Thyroid gland (tissue), 4 donors: ENCODE results near the gene MMP14. TPM values are rescaled to one million over a fixed set of nuclear protein-coding genes. Genes with fewer than 3 reads are reported as not detected.
A peak's percentile ranks its signal among the peaks of the same experiment; 100 is the strongest.
"Not testable (repeated sequence)": the region's sequence is repeated elsewhere in the genome, so short reads cannot be mapped to it uniquely, and the experiment has no call there.

Source experiments
- DNase-seq, 2 donors: peaks; one replicate each; pipeline ENCODE4 v3.0.0-alpha.2; 2019
- H3K27ac ChIP-seq, 3 donors: fragments of 200-600 bp; sonication (generic); 1 replicate in 2 of 3; 2 replicates in 1 of 3; pipeline ENCODE4 v1.5.1; 2016 to 2019; ENCODE audit warnings: mild to moderate bottlenecking in 1 of 3, moderate library complexity in 1 of 3
- H3K27me3 ChIP-seq: fragments of 200-600 bp; sonication (generic); one replicate; pipeline ENCODE4 v1.5.1; 2019
- H3K36me3 ChIP-seq, 2 donors: fragments of 200-600 bp; sonication (generic); one replicate each; pipeline ENCODE4 v1.5.1; 2016 to 2019
- H3K4me1 ChIP-seq, 2 donors: fragments of 200-600 bp; sonication (generic); one replicate each; pipeline ENCODE4 v1.5.1; 2017 to 2019
- H3K4me3 ChIP-seq, 3 donors: fragments of 200-600 bp; sonication (generic); replicated peaks in 1 of 3; 1 replicate in 2 of 3; 2 replicates in 1 of 3; pipeline ENCODE4 v1.5.1; 2016; ENCODE audit warnings: mild to moderate bottlenecking in 1 of 3
- H3K9me3 ChIP-seq: fragments of 200-600 bp; sonication (generic); one replicate; pipeline ENCODE4 v1.5.1; 2017
- POLR2A ChIP-seq, 2 donors: fragments of 450-650 bp; IDR thresholded peaks; one replicate each; pipeline ENCODE4 v1.6.1; 2017; ENCODE audit warnings: antibody characterized with exemption in 2 of 2, mild to moderate bottlenecking in 2 of 2, moderate library complexity in 1 of 2
- WGBS, 2 donors: methylation state at CpG; one replicate each; pipeline ENCODE4 v1.1.5; 2017; 5-methylcytosine and 5-hydroxymethylcytosine counted together
- intact Hi-C: fragments of 100-400 bp; cut with DNase I; formaldehyde crosslinking; loops from one replicate; pipeline ENCODE4 v1.15.1; 2023
- total RNA-seq, 4 donors: library from RNA; depleted of rRNA; stranded (reverse); fragments of >200 nt; gene quantifications; one replicate each; pipeline ENCODE4 v1.2.3, GENCODE V29; 2016
- TF ChIP-seq, protein P1 (sequence below), 6 experiments: fragments of 200-600 bp in 3 of 6; fragments of 450-650 bp in 3 of 6; sonication (generic) in 3 of 6; IDR thresholded peaks; one replicate each; pipeline ENCODE4 v1.5.1; 2016 to 2019; ENCODE audit warnings: antibody characterized with exemption in 6 of 6, mild to moderate bottlenecking in 2 of 6, inconsistent platforms in 1 of 6, moderate library complexity in 1 of 6

Gene MMP14
- total RNA-seq, 4 donors from 2014 or later: 59.7 to 119 (median 88.5) TPM

GRCh38 chr14:22821193-22822015 lies 15.0 kb upstream of the MMP14 start:
- WGBS, 2 donors: 85 to 92% methylated on average over 24 of the region's 24 CpGs
- H3K9me3 ChIP-seq: no peaks in the 10 kb centered on the region
- peak overlapping the region in 1 of 3 donors; percentile 83 for H3K27ac ChIP-seq
- intact Hi-C loops: loop anchor here (2.0 to 10.0 kb wide), 2 partner anchors 31 to 47 kb away; no protein-coding TSS in a partner anchor
- no peak overlapping the region for H3K4me3 ChIP-seq
- no peak for DNase-seq
- H3K27me3 ChIP-seq: no peaks in the 10 kb centered on the region
- TF ChIP-seq, protein P1, sequence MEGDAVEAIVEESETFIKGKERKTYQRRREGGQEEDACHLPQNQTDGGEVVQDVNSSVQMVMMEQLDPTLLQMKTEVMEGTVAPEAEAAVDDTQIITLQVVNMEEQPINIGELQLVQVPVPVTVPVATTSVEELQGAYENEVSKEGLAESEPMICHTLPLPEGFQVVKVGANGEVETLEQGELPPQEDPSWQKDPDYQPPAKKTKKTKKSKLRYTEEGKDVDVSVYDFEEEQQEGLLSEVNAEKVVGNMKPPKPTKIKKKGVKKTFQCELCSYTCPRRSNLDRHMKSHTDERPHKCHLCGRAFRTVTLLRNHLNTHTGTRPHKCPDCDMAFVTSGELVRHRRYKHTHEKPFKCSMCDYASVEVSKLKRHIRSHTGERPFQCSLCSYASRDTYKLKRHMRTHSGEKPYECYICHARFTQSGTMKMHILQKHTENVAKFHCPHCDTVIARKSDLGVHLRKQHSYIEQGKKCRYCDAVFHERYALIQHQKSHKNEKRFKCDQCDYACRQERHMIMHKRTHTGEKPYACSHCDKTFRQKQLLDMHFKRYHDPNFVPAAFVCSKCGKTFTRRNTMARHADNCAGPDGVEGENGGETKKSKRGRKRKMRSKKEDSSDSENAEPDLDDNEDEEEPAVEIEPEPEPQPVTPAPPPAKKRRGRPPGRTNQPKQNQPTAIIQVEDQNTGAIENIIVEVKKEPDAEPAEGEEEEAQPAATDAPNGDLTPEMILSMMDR (IDR thresholded peaks at IDR 0.05): no peak
- TF ChIP-seq POLR2A (IDR thresholded peaks at IDR 0.05): no peak
- no peaks in the 10 kb centered on the region for H3K36me3 ChIP-seq
- H3K4me1 ChIP-seq: peaks cover 31 to 48% of the 10 kb centered on the region in 2 donors

DNA sequence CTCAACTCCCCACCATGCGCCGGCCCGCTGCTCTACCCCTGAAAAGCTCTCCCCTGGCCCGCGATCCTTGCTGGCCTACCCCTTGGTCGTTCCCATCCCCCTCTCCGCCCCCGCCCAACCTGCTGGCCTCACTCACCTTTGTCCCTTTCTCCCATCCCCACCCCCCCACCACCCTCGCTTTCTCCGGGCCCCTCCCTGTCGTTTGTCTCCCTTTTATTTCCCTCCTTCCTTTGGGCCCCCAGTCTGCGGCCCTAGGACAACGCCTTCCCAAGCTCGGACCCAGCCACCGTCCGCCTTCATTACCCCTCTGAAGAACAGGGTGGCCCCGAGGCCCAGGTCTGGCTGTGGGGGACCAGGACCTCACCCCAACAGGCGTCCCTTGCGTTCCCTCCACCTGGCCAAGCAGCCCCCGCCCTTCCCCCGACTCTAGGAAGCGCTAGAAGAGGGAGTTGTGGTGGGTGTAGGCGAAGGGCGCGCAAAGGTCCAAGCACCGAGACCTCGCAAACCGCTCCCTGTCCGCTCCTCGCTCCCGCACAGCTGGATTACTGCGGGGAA lies 14.3 kb upstream of the MMP14 start:
- WGBS, 2 donors: 67 to 69% methylated on average over 27 to 31 of the region's 32 CpGs
- no peaks in the 10 kb centered on the region for H3K27me3 ChIP-seq
- no peak for DNase-seq
- H3K4me3 ChIP-seq: peak overlapping the region in 1 of 3 donors; percentile 21
- intact Hi-C loops: loop anchor here (2.0 to 10.0 kb wide), 2 partner anchors 31 to 47 kb away; no protein-coding TSS in a partner anchor
- peak overlapping the region; percentile 48 to 83 (median 69) for H3K27ac ChIP-seq
- no peaks in the 10 kb centered on the region for H3K36me3 ChIP-seq
- peaks cover 31 to 48% of the 10 kb centered on the region in 2 donors for H3K4me1 ChIP-seq
- H3K9me3 ChIP-seq: no peaks in the 10 kb centered on the region
- TF ChIP-seq, protein P1 (IDR thresholded peaks at IDR 0.05): no peak
- TF ChIP-seq POLR2A (IDR thresholded peaks at IDR 0.05): no peak

DNA sequence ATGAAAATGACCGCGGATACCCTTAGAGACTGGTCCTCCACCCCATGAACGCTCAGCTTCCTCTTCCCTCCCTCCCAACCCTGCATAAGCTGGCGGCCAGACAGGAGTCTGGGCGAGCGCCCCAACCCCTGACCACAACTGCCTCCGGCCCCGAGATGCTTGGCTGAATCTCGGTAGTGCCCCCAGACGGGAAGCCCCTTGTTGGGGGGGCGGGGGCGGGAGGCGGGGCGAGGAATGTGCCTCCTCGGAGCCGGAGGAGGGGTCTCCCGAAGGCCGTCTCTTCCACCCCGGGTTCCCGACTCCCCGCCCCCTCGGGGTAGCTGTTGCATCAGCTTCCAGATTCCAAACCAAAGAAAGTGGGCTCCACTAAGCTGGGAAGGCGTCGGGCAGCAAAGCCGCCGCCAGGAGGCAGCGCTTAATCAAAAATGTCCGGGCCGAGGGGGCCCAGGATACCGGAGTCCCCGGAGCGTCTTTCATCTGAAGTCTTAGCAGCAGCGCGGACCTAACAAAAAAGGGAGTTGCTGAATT lies 13.8 kb upstream of the MMP14 start:
- DNase-seq: peak; percentile 69 to 73
- H3K27me3 ChIP-seq: no peaks in the 10 kb centered on the region
- WGBS, 2 donors: 0 to 1% methylated on average over 19 to 21 of the region's 34 CpGs
- no peaks in the 10 kb centered on the region for H3K9me3 ChIP-seq
- peaks cover 29 to 44% of the 10 kb centered on the region in 2 donors for H3K4me1 ChIP-seq
- peak overlapping the region; percentile 48 to 83 (median 69) for H3K27ac ChIP-seq
- peak overlapping the region in 1 of 3 donors; percentile 21 for H3K4me3 ChIP-seq
- peak in 1 of 2 donors; percentile 17 for TF ChIP-seq POLR2A (IDR thresholded peaks at IDR 0.05)
- TF ChIP-seq, protein P1 (IDR thresholded peaks at IDR 0.05): peak; percentile 48 to 84 (median 74)
- no peaks in the 10 kb centered on the region for H3K36me3 ChIP-seq
- intact Hi-C loops: loop anchor here (2.0 to 10.0 kb wide), 2 partner anchors 30 to 48 kb away; no protein-coding TSS in a partner anchor

DNA sequence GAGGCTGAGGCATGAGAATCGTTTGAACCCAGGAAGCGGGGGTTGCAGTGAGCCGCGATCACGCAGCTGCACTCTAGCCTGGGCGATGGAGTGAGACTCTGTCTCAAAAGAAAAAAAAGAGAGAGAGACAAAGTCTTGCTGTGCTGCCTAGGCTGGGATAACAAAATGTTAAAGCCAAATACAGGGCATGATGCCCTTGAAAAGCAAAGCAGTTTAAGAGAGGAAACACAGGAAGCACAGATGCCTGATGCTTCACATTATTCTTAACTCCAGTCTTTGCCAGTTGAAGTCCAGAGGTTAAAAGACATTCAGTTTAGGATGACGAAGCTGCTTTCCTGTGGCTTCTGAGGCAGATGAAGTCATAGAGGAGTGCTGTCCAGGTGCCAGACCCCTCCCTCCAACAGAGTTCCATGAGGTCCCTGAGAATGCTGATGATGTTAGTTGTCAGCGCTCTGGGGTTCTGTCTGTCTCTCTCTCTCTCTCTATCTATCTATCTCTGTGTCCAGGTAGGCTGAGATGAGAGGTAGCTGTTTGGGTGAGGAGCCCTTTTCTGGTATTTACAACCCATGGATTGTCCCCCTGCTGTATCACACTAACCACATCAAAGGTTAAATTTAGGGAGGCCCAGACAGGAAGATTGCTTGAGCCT lies 11.6 kb upstream of the MMP14 start:
- 48 to 49% methylated on average over 8 of the region's 8 CpGs for WGBS, 2 donors
- Histone ChIP-seq H3K9me3 (no peaks in the 10 kb centered on the region), H3K27ac (no peak overlapping the region), H3K27me3 (no peaks in the 10 kb centered on the region), H3K36me3 (no peaks in the 10 kb centered on the region), H3K4me1 (peaks cover 11 to 24% of the 10 kb centered on the region in 2 donors), H3K4me3 (no peak overlapping the region)
- TF ChIP-seq, protein P1 (IDR thresholded peaks at IDR 0.05): no peak
- no peak for TF ChIP-seq POLR2A (IDR thresholded peaks at IDR 0.05)
- intact Hi-C loops: loop anchor here (10.0 kb wide), 1 partner anchor 50 kb away; no protein-coding TSS in a partner anchor
- peak in 1 of 2 donors; percentile 24 for DNase-seq

DNA sequence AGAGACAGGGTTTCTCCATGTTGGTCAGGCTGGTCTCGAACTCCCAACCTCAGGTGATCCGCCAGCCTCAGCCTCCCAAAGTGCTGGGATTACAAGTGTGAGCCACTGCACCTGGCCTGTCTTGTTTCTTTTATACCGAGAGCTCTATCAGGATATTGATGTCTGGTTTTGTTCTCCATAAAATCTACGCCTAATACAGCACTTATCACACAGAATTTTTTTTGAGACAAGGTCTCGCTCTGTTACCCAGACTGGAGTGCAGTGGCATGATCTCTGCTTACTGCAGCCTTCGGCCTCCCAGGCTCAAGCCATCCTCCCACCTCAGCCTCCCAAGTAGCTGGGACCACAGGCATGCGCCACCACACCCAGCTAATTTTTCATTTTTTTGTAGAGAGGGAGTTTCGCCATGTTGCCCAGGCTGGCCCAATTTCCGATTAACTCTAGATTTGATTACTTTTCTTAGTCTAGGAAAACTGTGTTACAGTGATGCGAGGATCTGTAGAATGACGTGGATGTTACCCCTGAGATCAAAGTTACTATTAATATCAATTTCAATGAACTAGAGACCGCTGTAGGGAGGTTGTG lies 7.2 kb upstream of the MMP14 start:
- peak overlapping the region in 2 of 3 donors; percentile 63 to 81 for H3K27ac ChIP-seq

More for the DNA sequence above, 7.2 kb upstream of the MMP14 start:
- H3K27me3 ChIP-seq, DNase-seq, H3K36me3 ChIP-seq, H3K9me3 ChIP-seq: not testable (repeated sequence)
- 84 to 86% methylated on average over 12 of the region's 12 CpGs for WGBS, 2 donors
- H3K4me3 ChIP-seq: peak overlapping the region in 2 of 3 donors; percentile 41 to 66
- intact Hi-C loops: loop anchor here (10.0 kb wide), 1 partner anchor 54 kb away; no protein-coding TSS in a partner anchor
- peaks cover 9 to 13% of the 10 kb centered on the region in 2 donors for H3K4me1 ChIP-seq
